Thyroid gland (tissue), 4 donors: ENCODE data around the gene CGGBP1.

Experiments
- POLR2A ChIP-seq, 2 donors: fragments of 450-650 bp; IDR thresholded peaks; one replicate each; pipeline ENCODE4 v1.6.1; 2017; ENCODE audit warnings: antibody characterized with exemption in 2 of 2, mild to moderate bottlenecking in 2 of 2, moderate library complexity in 1 of 2
- TF ChIP-seq, protein P1 (sequence below), 6 experiments: fragments of 200-600 bp in 3 of 6; fragments of 450-650 bp in 3 of 6; sonication (generic) in 3 of 6; IDR thresholded peaks; one replicate each; pipeline ENCODE4 v1.5.1; 2016 to 2019; ENCODE audit warnings: antibody characterized with exemption in 6 of 6, mild to moderate bottlenecking in 2 of 6, inconsistent platforms in 1 of 6, moderate library complexity in 1 of 6

- TF ChIP-seq, protein P1, sequence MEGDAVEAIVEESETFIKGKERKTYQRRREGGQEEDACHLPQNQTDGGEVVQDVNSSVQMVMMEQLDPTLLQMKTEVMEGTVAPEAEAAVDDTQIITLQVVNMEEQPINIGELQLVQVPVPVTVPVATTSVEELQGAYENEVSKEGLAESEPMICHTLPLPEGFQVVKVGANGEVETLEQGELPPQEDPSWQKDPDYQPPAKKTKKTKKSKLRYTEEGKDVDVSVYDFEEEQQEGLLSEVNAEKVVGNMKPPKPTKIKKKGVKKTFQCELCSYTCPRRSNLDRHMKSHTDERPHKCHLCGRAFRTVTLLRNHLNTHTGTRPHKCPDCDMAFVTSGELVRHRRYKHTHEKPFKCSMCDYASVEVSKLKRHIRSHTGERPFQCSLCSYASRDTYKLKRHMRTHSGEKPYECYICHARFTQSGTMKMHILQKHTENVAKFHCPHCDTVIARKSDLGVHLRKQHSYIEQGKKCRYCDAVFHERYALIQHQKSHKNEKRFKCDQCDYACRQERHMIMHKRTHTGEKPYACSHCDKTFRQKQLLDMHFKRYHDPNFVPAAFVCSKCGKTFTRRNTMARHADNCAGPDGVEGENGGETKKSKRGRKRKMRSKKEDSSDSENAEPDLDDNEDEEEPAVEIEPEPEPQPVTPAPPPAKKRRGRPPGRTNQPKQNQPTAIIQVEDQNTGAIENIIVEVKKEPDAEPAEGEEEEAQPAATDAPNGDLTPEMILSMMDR (IDR thresholded peaks at IDR 0.05): no peak
- no peak for TF ChIP-seq POLR2A (IDR thresholded peaks at IDR 0.05)
Observed at GRCh38 chr3:88009066-88009465, 49.7 kb downstream of the CGGBP1 start.
